HepG2 (cell line): ENCODE results near the gene GH2. TPM values are rescaled to one million over a fixed set of nuclear protein-coding genes. Genes with fewer than 3 reads are reported as not detected.

Experiments
- ELF1 ChIP-seq: sonication (generic); formaldehyde crosslinking; IDR thresholded peaks from 2 replicates; pipeline ENCODE4 v1.4.0; 2020; ENCODE audit warnings: missing genetic modification reagents
- HIVEP1 ChIP-seq: sonication (generic); formaldehyde crosslinking; IDR thresholded peaks from 2 replicates; pipeline ENCODE4 v1.4.0; 2020; ENCODE audit warnings: mild to moderate bottlenecking, missing genetic modification reagents
- KLF16 ChIP-seq, 2 experiments: sonication (generic) in 1 of 2; formaldehyde crosslinking in 1 of 2; IDR thresholded peaks; 2 replicates each; pipeline versions ENCODE4 v1.6.1 to v1.8.0; 2016 to 2023; ENCODE audit warnings: missing genetic modification reagents in 2 of 2, missing compliant biosample characterization in 1 of 2
- MAF1 ChIP-seq: sonication (generic); formaldehyde crosslinking; IDR thresholded peaks from 2 replicates; pipeline ENCODE4 v1.5.0; 2020; ENCODE audit warnings: missing genetic modification reagents, borderline replicate concordance
- NCOA1 ChIP-seq: sonication (generic); formaldehyde crosslinking; IDR thresholded peaks from 2 replicates; pipeline ENCODE4 v1.9.0; 2021; ENCODE audit warnings: missing genetic modification reagents
- THAP11 ChIP-seq: IDR thresholded peaks from 2 replicates; pipeline ENCODE4 v1.6.1; 2016; ENCODE audit warnings: missing biosample characterization, missing genetic modification reagents
- ZNF441 ChIP-seq: sonication (generic); formaldehyde crosslinking; IDR thresholded peaks from 2 replicates; pipeline ENCODE4 v1.7.0; 2021; ENCODE audit warnings: missing genetic modification reagents, borderline replicate concordance
- ZNF530 ChIP-seq: sonication (generic); formaldehyde crosslinking; IDR thresholded peaks from 2 replicates; pipeline ENCODE4 v1.5.0; 2020; ENCODE audit warnings: low read depth, mild to moderate bottlenecking, missing genetic modification reagents
- polyA plus RNA-seq, 8 experiments: library from polyadenylated mRNA; depleted of rRNA in 3 of 8; stranded (reverse) in 7 of 8; unstranded in 1 of 8; fragments of >200 nt; fragmentation: Illumina TruSeq in 4 of 8; extraction: Trizol in 4 of 8; gene quantifications; 2 replicates each; pipeline versions ENCODE4 v1.2.1 to v1.2.3, GENCODE V29; 2011 to 2016; ENCODE audit warnings: low read depth in 4 of 8, missing spikeins in 1 of 8, mixed read lengths in 1 of 8; ENCODE audit not compliant: insufficient read depth in 1 of 8
- total RNA-seq, 5 experiments: library from RNA; depleted of rRNA; stranded (reverse); fragments of >200 nt; fragmentation: Illumina TruSeq; extraction: Trizol; gene quantifications; 2 replicates each; pipeline ENCODE4 v1.2.3, GENCODE V29; 2016; ENCODE audit warnings: low read depth in 1 of 5
- TF ChIP-seq, protein P1 (sequence below): sonication (generic); formaldehyde crosslinking; IDR thresholded peaks from 2 replicates; pipeline ENCODE4 v1.5.0; 2020; ENCODE audit warnings: mild to moderate bottlenecking, missing genetic modification reagents
- TF ChIP-seq, protein P2 (sequence below): IDR thresholded peaks from 2 replicates; pipeline ENCODE4 v1.6.1; 2016; ENCODE audit warnings: missing compliant biosample characterization, missing genetic modification reagents, borderline replicate concordance
- TF ChIP-seq, protein P3 (sequence below): sonication (generic); formaldehyde crosslinking; IDR thresholded peaks from 2 replicates; pipeline ENCODE4 v1.5.0; 2020; ENCODE audit warnings: mild to moderate bottlenecking, missing genetic modification reagents
- TF ChIP-seq, protein P4 (sequence below): sonication (generic); formaldehyde crosslinking; IDR thresholded peaks from 2 replicates; pipeline ENCODE4 v1.4.0; 2020; ENCODE audit warnings: mild to moderate bottlenecking, missing genetic modification reagents
- TF ChIP-seq, protein P5 (sequence below): sonication (generic); formaldehyde crosslinking; IDR thresholded peaks from 2 replicates; pipeline ENCODE4 v1.4.0; 2020; ENCODE audit warnings: missing genetic modification reagents
- TF ChIP-seq, protein P6 (sequence below): sonication (generic); formaldehyde crosslinking; IDR thresholded peaks from 2 replicates; pipeline ENCODE4 v1.5.0; 2020; ENCODE audit warnings: missing genetic modification reagents

Gene GH2
- total and polyA plus RNA-seq, 2 of the 13 experiments (the other 11 are each of a cell fraction or from before 2014, with no cell fraction given), result not detected

DNA sequence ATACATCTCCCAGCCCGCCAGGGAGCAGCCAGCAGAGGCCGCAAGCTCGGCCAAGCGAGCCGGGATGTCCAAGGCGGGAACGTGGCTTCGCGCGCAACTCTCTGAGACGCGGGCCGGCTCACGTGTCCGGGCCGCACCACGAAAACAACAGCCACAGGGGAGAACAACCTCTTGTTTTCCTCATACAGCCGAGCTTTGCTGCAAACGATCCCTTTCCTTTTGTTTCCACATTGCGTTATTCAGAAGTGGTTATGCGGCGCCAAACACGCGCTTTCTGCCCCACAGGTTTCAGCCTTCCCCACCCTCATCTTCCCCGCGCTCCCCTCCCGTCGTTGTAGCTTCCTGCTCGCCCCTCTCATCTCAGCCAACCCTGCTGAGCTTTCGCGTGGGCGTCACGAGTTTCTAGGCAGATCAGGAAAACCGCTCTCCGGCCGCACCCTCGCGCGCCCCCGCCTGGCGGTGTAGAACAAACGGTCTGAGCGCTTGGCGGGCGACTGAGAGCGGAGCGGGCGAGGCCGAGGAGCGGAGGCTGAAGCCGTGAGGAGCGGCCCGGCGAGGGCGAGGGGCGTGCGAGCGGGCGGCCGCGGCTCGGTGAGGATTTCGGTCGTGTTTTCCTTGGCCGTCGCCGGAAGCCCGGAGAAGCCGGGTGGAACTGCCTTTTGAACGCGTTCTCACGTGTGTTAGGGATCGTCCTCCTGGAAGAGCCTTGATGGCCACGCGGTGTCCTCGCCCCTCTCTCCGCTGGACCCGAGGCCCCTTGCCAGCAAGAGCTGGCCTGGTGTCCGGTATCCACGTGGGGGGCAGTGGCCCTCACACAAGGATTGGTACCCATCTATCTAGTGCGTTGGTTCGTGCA, 32.7 kb downstream of the GH2 start (continued):
- TF ChIP-seq, protein P1, sequence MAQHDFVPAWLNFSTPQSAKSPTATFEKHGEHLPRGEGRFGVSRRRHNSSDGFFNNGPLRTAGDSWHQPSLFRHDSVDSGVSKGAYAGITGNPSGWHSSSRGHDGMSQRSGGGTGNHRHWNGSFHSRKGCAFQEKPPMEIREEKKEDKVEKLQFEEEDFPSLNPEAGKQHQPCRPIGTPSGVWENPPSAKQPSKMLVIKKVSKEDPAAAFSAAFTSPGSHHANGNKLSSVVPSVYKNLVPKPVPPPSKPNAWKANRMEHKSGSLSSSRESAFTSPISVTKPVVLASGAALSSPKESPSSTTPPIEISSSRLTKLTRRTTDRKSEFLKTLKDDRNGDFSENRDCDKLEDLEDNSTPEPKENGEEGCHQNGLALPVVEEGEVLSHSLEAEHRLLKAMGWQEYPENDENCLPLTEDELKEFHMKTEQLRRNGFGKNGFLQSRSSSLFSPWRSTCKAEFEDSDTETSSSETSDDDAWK, result no peak
- TF ChIP-seq, protein P2, sequence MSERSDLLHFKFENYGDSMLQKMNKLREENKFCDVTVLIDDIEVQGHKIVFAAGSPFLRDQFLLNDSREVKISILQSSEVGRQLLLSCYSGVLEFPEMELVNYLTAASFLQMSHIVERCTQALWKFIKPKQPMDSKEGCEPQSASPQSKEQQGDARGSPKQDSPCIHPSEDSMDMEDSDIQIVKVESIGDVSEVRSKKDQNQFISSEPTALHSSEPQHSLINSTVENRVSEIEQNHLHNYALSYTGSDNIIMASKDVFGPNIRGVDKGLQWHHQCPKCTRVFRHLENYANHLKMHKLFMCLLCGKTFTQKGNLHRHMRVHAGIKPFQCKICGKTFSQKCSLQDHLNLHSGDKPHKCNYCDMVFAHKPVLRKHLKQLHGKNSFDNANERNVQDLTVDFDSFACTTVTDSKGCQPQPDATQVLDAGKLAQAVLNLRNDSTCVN, result no peak
- TF ChIP-seq MAF1 (CRISPR knock-in tag) (no peak), ZNF530 (CRISPR knock-in tag) (no peak), ELF1 (CRISPR knock-in tag) (peak; percentile 48; the same call in 1 of the 2 replicates), HIVEP1 (no peak), KLF16 (CRISPR knock-in tag; IDR thresholded peaks at IDR 0.05) (no peak), ZNF441 (no peak), THAP11 (CRISPR knock-in tag) (0 out of 2 replicates have a peak, but pooled peaks have one; percentile 22), NCOA1 (no peak)
- TF ChIP-seq, protein P3, sequence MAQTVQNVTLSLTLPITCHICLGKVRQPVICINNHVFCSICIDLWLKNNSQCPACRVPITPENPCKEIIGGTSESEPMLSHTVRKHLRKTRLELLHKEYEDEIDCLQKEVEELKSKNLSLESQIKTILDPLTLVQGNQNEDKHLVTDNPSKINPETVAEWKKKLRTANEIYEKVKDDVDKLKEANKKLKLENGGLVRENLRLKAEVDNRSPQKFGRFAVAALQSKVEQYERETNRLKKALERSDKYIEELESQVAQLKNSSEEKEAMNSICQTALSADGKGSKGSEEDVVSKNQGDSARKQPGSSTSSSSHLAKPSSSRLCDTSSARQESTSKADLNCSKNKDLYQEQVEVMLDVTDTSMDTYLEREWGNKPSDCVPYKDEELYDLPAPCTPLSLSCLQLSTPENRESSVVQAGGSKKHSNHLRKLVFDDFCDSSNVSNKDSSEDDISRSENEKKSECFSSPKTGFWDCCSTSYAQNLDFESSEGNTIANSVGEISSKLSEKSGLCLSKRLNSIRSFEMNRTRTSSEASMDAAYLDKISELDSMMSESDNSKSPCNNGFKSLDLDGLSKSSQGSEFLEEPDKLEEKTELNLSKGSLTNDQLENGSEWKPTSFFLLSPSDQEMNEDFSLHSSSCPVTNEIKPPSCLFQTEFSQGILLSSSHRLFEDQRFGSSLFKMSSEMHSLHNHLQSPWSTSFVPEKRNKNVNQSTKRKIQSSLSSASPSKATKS (CRISPR knock-in tag), result no peak
- TF ChIP-seq, protein P4, sequence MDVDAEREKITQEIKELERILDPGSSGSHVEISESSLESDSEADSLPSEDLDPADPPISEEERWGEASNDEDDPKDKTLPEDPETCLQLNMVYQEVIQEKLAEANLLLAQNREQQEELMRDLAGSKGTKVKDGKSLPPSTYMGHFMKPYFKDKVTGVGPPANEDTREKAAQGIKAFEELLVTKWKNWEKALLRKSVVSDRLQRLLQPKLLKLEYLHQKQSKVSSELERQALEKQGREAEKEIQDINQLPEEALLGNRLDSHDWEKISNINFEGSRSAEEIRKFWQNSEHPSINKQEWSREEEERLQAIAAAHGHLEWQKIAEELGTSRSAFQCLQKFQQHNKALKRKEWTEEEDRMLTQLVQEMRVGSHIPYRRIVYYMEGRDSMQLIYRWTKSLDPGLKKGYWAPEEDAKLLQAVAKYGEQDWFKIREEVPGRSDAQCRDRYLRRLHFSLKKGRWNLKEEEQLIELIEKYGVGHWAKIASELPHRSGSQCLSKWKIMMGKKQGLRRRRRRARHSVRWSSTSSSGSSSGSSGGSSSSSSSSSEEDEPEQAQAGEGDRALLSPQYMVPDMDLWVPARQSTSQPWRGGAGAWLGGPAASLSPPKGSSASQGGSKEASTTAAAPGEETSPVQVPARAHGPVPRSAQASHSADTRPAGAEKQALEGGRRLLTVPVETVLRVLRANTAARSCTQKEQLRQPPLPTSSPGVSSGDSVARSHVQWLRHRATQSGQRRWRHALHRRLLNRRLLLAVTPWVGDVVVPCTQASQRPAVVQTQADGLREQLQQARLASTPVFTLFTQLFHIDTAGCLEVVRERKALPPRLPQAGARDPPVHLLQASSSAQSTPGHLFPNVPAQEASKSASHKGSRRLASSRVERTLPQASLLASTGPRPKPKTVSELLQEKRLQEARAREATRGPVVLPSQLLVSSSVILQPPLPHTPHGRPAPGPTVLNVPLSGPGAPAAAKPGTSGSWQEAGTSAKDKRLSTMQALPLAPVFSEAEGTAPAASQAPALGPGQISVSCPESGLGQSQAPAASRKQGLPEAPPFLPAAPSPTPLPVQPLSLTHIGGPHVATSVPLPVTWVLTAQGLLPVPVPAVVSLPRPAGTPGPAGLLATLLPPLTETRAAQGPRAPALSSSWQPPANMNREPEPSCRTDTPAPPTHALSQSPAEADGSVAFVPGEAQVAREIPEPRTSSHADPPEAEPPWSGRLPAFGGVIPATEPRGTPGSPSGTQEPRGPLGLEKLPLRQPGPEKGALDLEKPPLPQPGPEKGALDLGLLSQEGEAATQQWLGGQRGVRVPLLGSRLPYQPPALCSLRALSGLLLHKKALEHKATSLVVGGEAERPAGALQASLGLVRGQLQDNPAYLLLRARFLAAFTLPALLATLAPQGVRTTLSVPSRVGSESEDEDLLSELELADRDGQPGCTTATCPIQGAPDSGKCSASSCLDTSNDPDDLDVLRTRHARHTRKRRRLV (CRISPR knock-in tag), result no peak
- TF ChIP-seq, protein P5, sequence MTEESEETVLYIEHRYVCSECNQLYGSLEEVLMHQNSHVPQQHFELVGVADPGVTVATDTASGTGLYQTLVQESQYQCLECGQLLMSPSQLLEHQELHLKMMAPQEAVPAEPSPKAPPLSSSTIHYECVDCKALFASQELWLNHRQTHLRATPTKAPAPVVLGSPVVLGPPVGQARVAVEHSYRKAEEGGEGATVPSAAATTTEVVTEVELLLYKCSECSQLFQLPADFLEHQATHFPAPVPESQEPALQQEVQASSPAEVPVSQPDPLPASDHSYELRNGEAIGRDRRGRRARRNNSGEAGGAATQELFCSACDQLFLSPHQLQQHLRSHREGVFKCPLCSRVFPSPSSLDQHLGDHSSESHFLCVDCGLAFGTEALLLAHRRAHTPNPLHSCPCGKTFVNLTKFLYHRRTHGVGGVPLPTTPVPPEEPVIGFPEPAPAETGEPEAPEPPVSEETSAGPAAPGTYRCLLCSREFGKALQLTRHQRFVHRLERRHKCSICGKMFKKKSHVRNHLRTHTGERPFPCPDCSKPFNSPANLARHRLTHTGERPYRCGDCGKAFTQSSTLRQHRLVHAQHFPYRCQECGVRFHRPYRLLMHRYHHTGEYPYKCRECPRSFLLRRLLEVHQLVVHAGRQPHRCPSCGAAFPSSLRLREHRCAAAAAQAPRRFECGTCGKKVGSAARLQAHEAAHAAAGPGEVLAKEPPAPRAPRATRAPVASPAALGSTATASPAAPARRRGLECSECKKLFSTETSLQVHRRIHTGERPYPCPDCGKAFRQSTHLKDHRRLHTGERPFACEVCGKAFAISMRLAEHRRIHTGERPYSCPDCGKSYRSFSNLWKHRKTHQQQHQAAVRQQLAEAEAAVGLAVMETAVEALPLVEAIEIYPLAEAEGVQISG (CRISPR knock-in tag), result no peak
- TF ChIP-seq, protein P6, sequence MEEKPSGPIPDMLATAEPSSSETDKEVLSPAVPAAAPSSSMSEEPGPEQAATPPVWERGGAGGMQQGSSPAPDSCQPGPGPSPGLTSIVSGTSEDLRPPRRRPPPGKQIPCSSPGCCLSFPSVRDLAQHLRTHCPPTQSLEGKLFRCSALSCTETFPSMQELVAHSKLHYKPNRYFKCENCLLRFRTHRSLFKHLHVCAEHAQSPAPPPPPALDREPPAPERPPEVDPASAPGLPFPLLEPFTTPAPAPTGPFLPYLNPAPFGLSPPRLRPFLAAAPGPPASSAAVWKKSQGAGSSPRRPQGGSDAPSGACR, result no peak
